Endothelial cell of umbilical vein (primary cell): Measurements from ENCODE around the gene CPEB2. TPM values are rescaled to one million over a fixed set of nuclear protein-coding genes. Genes with fewer than 3 reads are reported as not detected.

Experiments
- BruUV-seq: library from RNA; stranded (reverse); fragments of 400-500 nt; replicated peaks from 2 replicates; lab custom pipeline; 2021; lab: Mats Ljungman, UMichigan
- CTCF ChIA-PET: fragments of 300-600, 350-600 bp; sonication (Branson Sonifier 250); formaldehyde crosslinking; loops from one replicate; lab custom pipeline; 2021; ENCODE audit warnings: antibody characterized with exemption, inconsistent platforms; lab: Charles Lee
- POLR2A ChIA-PET: fragments of 300-600, 350-600 bp; sonication (Branson Sonifier 250); formaldehyde crosslinking; loops from one replicate; lab custom pipeline; 2021; ENCODE audit warnings: antibody characterized with exemption, inconsistent platforms; lab: Charles Lee
- DNase-seq: peaks from one replicate; pipeline ENCODE4 v3.0.0-alpha.2; 2011; ENCODE audit warnings: low read depth, low spot score
- FAIRE-seq: peaks from 2 replicates; lab custom pipeline; 2011; peaks lifted over from hg19 to GRCh38; lab: Jason Lieb, UNC
- H2AFZ ChIP-seq: 2 replicates; pipeline ENCODE4 v1.6.0; 2012; ENCODE audit warnings: low read depth, low read length, control low read depth, inconsistent platforms
- H3K27ac ChIP-seq: 2 replicates; pipeline ENCODE4 v1.5.1; 2011; ENCODE audit warnings: low read depth, mild to moderate bottlenecking, control low read depth, low read length, moderate library complexity; ENCODE audit not compliant: insufficient read depth
- H3K27me3 ChIP-seq, 2 experiments: 2 replicates each; pipeline versions ENCODE4 v1.6.0 to v1.6.1; 2011; ENCODE audit warnings: low read length in 2 of 2, mixed read lengths in 1 of 2; ENCODE audit not compliant: control insufficient read depth in 2 of 2, insufficient read depth in 2 of 2
- H3K36me3 ChIP-seq, 2 experiments: 2 replicates in 1 of 2; 3 replicates in 1 of 2; pipeline ENCODE4 v1.5.1; 2011; ENCODE audit warnings: low read length in 2 of 2, mild to moderate bottlenecking in 1 of 2, moderate library complexity in 1 of 2; ENCODE audit not compliant: control insufficient read depth in 2 of 2, insufficient read depth in 2 of 2; ENCODE audit errors: extremely low read depth in 1 of 2
- H3K4me1 ChIP-seq: 3 replicates; pipeline ENCODE4 v1.5.1; 2011; ENCODE audit warnings: mild to moderate bottlenecking, low read length; ENCODE audit not compliant: control insufficient read depth, insufficient read depth; ENCODE audit errors: extremely low read depth
- H3K4me2 ChIP-seq: 2 replicates; pipeline ENCODE4 v1.6.1; 2011; ENCODE audit warnings: low read length, control low read depth, mixed read lengths; ENCODE audit not compliant: insufficient read depth
- H3K4me3 ChIP-seq, 3 experiments: fragments of 200-600 bp in 1 of 3; sonication (generic), shearing (Covaris generic) in 1 of 3; replicated peaks in 1 of 3; 2 replicates each; pipeline ENCODE4 v1.5.1; 2011 to 2016; ENCODE audit warnings: control low read depth in 3 of 3, low read length in 3 of 3, mild to moderate bottlenecking in 2 of 3, inconsistent platforms in 1 of 3, low read depth in 1 of 3, moderate library complexity in 1 of 3; ENCODE audit not compliant: insufficient read depth in 1 of 3
- H3K79me2 ChIP-seq: 2 replicates; pipeline ENCODE4 v1.6.0; 2012; ENCODE audit warnings: low read length, inconsistent platforms; ENCODE audit not compliant: control insufficient read depth, insufficient read depth
- H3K9ac ChIP-seq: replicated peaks from 2 replicates; pipeline ENCODE3; 2011; ENCODE audit warnings: low read length, control low read depth; ENCODE audit not compliant: insufficient read depth; ENCODE audit errors: extremely low read depth
- H3K9me1 ChIP-seq: replicated peaks from 3 replicates; pipeline ENCODE4 v1.6.0; 2011; ENCODE audit warnings: mild to moderate bottlenecking, low read length; ENCODE audit not compliant: control insufficient read depth, insufficient read depth; ENCODE audit errors: extremely low read depth
- H3K9me3 ChIP-seq: replicated peaks from 2 replicates; pipeline ENCODE4 v1.5.1; 2012; ENCODE audit warnings: low read length, inconsistent platforms; ENCODE audit not compliant: control insufficient read depth, insufficient read depth
- H4K20me1 ChIP-seq: replicated peaks from 2 replicates; pipeline ENCODE3; 2011; ENCODE audit warnings: mild to moderate bottlenecking, low read length; ENCODE audit not compliant: control insufficient read depth, insufficient read depth; ENCODE audit errors: extremely low read depth
- FOS ChIP-seq: IDR thresholded peaks from 2 replicates; pipeline ENCODE4 v1.6.1; 2011; ENCODE audit warnings: mild to moderate bottlenecking, low read length, moderate library complexity, borderline replicate concordance; ENCODE audit not compliant: insufficient read depth
- MAX ChIP-seq: IDR thresholded peaks from 2 replicates; pipeline ENCODE4 v1.6.1; 2011; ENCODE audit not compliant: insufficient read depth, insufficient read length
- POLR2A ChIP-seq: IDR thresholded peaks from 2 replicates; pipeline ENCODE4 v1.6.1; 2012; ENCODE audit warnings: low read depth, mild to moderate bottlenecking, control low read depth, low read length
- POLR2AphosphoS5 ChIP-seq: IDR thresholded peaks from 2 replicates; pipeline ENCODE4 v1.6.1; 2012; ENCODE audit warnings: low read depth, mild to moderate bottlenecking, control low read depth, low read length, moderate library complexity; ENCODE audit not compliant: insufficient read depth
- dilution Hi-C: fragments of 300-500 bp; cut with MboI; formaldehyde crosslinking; loops from one replicate; pipeline ENCODE4 v1.15.0; 2019; ENCODE audit warnings: low sequenced_read_pairs; ENCODE audit not compliant: extremely low pct_ligation_motif_present
- intact Hi-C: fragments of 100-400 bp; cut with micrococcal nuclease; formaldehyde crosslinking; loops from one replicate; pipeline ENCODE4 v1.10.0; 2022
- polyA plus RNA-seq, 4 experiments: library from polyadenylated mRNA; depleted of rRNA in 3 of 4; stranded (reverse) in 3 of 4; unstranded in 1 of 4; fragments of >200 nt; gene quantifications; 2 replicates each; pipeline versions ENCODE4 v1.2.1 to v1.2.3, GENCODE V29; 2011 to 2012; ENCODE audit warnings: missing spikeins in 1 of 4
- total RNA-seq: library from RNA; stranded (reverse); gene quantifications from 2 replicates; pipeline ENCODE4 v1.2.3, GENCODE V29; 2021
- TF ChIP-seq, protein P1 (sequence below), 2 donors: IDR thresholded peaks; 1 replicate in 1 of 2; 2 replicates in 1 of 2; pipeline ENCODE4 v1.5.1; 2011; ENCODE audit warnings: low read length in 2 of 2, mild to moderate bottlenecking in 2 of 2, moderate library complexity in 2 of 2, control low read depth in 1 of 2, inconsistent platforms in 1 of 2, low read depth in 1 of 2; ENCODE audit not compliant: insufficient read depth in 1 of 2; ENCODE audit errors: extremely low read depth in 1 of 2

Gene CPEB2
- total and polyA plus RNA-seq, 2 donors (not counting 3 experiments of a cell fraction or from before 2014, with no cell fraction given) = 2.8 to 11.7 TPM

DNA sequence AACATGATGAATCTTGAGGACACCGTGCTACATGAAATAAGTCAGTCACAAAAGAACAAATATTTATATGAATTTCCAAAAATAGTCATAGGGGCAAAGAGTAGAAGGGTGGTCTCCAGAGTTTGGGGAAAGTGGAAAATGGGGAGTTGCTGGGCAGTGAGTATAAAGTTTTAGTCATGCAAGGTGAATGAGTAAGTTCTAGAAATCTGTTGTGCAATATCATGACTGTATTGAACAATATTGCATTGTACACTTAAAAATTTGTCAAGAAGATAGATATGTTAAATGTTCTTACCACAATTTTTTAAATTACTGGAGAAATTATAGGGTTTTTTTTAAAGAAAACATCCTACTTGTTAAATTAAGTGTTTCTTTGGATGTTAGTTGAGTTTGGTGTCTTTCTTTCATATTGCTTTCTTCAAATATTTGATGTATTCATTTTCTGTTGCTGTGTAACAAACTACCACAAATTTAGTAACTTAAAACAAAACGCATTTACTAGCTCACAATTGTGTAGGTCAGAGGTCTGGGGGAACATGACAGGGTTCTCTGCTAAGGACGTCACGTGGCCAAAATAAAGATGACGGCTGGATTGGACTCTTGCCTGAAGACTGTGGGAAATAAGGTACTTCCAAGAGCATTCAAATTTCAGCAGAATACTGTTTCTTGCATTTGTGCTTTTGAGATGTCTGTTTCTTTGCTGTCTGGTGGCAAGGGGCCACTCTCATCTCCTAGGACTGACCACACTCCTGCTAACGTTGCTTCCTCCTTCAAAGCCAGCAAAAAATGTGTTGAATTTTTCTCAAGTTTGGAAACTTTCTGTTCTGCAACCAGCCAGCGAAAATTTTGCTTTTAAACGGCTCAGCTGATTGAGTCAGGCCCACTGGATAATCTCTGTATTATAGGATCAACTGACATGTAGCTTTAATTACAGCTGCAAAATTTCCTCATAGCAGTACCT is 76.7 kb downstream of the CPEB2 start:
- ChIA-PET CTCF (no interaction called here), POLR2A (no interaction called here)
- FAIRE-seq (no peak), DNase-seq (no peak)
- intact Hi-C loops (no loop called here), dilution Hi-C loops (no loop called here)
- H3K9ac ChIP-seq = no peak overlapping the region
- TF ChIP-seq POLR2A (no peak), POLR2AphosphoS5 (no peak), FOS (no peak), MAX (no peak)
- TF ChIP-seq, protein P1, sequence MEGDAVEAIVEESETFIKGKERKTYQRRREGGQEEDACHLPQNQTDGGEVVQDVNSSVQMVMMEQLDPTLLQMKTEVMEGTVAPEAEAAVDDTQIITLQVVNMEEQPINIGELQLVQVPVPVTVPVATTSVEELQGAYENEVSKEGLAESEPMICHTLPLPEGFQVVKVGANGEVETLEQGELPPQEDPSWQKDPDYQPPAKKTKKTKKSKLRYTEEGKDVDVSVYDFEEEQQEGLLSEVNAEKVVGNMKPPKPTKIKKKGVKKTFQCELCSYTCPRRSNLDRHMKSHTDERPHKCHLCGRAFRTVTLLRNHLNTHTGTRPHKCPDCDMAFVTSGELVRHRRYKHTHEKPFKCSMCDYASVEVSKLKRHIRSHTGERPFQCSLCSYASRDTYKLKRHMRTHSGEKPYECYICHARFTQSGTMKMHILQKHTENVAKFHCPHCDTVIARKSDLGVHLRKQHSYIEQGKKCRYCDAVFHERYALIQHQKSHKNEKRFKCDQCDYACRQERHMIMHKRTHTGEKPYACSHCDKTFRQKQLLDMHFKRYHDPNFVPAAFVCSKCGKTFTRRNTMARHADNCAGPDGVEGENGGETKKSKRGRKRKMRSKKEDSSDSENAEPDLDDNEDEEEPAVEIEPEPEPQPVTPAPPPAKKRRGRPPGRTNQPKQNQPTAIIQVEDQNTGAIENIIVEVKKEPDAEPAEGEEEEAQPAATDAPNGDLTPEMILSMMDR (IDR thresholded peaks at IDR 0.05; ENCODE audit: extremely low read depth in 1 of 2, insufficient read depth in 1 of 2, low read depth in 1 of 2, low read length in 2 of 2) = no peak
- no peak overlapping the region for H3K4me3 ChIP-seq
- H3K4me1 ChIP-seq = no peaks in the 10 kb centered on the region
- H4K20me1 ChIP-seq = no peaks in the 10 kb centered on the region
- H3K4me2 ChIP-seq = no peak overlapping the region
- no peaks in the 10 kb centered on the region for H3K36me3 ChIP-seq
- BruUV-seq = no TSS peak
- no peak overlapping the region for H2AFZ ChIP-seq
- H3K9me1 ChIP-seq = no peaks in the 10 kb centered on the region
- H3K27me3 ChIP-seq = peaks cover 0 to 2% of the 10 kb centered on the region in 2 experiments
- no peak overlapping the region for H3K27ac ChIP-seq
- H3K79me2 ChIP-seq = no peaks in the 10 kb centered on the region
- H3K9me3 ChIP-seq = no peaks in the 10 kb centered on the region
